Measurements from ENCODE around the gene SLC27A5. TPM values are rescaled to one million over a fixed set of nuclear protein-coding genes. Genes with fewer than 3 reads are reported as not detected.

Gene SLC27A5
- polyA plus RNA-seq, 2 of the 4 experiments (the other 2 are of a cell fraction): 30.2 to 37.8 TPM

DNA sequence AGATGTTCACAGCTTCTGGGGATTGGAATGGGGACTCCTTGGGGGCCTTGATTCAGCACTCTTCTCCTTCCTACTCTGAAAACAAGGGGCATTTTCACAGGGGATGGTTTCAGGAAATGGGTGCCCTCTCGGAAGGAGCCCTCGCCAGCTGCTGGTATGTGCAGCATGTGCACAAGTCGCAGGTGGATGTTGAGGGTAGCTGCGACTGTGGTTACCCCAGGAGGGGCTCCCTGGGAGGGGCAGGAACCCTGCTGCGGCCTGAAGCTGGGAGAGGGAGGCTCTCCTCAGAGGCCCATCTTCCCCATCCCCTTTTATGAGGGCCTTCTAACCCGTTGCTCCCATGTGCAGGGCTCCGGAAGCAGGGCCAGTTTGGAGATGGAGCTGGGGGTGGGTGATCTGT lies 29.4 kb downstream of the SLC27A5 start (continued):
- TF ChIP-seq, protein P1, sequence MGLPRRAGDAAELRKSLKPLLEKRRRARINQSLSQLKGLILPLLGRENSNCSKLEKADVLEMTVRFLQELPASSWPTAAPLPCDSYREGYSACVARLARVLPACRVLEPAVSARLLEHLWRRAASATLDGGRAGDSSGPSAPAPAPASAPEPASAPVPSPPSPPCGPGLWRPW (IDR thresholded peaks at IDR 0.05): no peak
- TF ChIP-seq CEBPB (IDR thresholded peaks at IDR 0.05): no peak
- TF ChIP-seq CHD4 (IDR thresholded peaks at IDR 0.05; ENCODE audit: borderline replicate concordance): no peak
- TF ChIP-seq RAD21 (conservative IDR thresholded peaks at IDR 0.05 in 1 of 2, IDR thresholded peaks at IDR 0.05 in 1 of 2): no peak
- TF ChIP-seq TFCP2L1 (CRISPR knock-in tag; IDR thresholded peaks at IDR 0.05): no peak

DNA sequence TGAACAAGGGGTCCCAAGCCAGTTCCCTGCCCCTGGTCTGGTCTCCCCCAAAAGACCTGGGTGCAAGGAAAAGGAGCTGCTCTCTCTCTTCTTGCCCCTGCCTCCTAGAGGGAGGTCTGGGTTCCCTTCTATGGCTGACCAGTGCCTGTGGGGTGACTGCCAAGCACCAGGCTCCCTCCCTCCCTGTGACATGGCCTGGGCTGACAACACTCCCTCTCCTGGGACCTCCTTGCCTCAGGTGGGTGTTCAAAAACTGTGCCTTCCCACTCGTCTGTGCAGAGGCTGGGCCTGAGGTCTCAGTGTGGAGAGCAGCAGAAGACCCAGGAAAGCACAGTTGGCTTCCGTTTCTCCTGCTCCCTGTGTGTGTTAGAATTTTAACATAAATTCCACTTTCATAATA lies 31.0 kb downstream of the SLC27A5 start:
- Histone ChIP-seq H3K27ac (no peak overlapping the region), H3K4me3 (no peak overlapping the region), H3K4me2 (no peak overlapping the region), H3K4me1 (peaks cover 8% of the 10 kb centered on the region; the same call in 2 of the 3 replicates), H3K9me3 (no peaks in the 10 kb centered on the region)
- FAIRE-seq (no peak), ATAC-seq (no peak), DNase-seq (ENCODE audit: low read depth in 1 of 2, low spot score in 1 of 2) (no peak)
- ChIA-PET POLR2A (no interaction called here), CTCF (interaction anchor here (1.4 to 3.2 kb wide), 2 partner anchors 9 to 39 kb away, joined by 4 to 24 read pairs; partner anchors contain the start of gene ZBTB45)
- TF ChIP-seq EHF (CRISPR knock-in tag; IDR thresholded peaks at IDR 0.05) (no peak), SMC3 (IDR thresholded peaks at IDR 0.05) (no peak), KDM1A (IDR thresholded peaks at IDR 0.05; ENCODE audit: low read depth) (no peak), MYC (IDR thresholded peaks at IDR 0.05; ENCODE audit: borderline replicate concordance, low read length) (no peak)
- 57% methylated on average over 2 of the region's 2 CpGs for WGBS (ENCODE audit: missing lambda C conversion rate)

DNA sequence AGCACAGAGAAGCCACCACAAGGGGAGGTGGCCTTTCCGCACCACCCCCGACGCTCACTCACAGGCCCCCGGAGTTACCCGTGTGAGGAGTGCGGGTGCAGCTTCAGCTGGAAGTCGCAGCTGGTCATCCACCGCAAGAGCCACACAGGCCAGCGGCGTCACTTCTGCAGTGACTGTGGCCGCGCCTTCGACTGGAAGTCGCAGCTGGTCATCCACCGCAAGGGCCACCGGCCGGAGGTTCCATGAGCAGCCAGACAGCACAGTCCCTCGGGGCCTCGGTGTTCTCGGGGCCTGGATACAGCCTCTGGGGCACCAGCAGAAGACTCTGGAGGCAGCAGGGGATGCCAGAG lies 31.3 kb downstream of the SLC27A5 start:
- 94% methylated on average over 20 of the region's 20 CpGs for WGBS (ENCODE audit: missing lambda C conversion rate)
- Histone ChIP-seq H3K4me2 (no peak overlapping the region), H3K4me3 (no peak overlapping the region), H3K4me1 (peaks cover 8% of the 10 kb centered on the region; the same call in 2 of the 3 replicates), H3K9me3 (no peaks in the 10 kb centered on the region), H3K27ac (no peak overlapping the region)
- DNase-seq (ENCODE audit: low read depth in 1 of 2, low spot score in 1 of 2): no peak
- TF ChIP-seq, protein P2, sequence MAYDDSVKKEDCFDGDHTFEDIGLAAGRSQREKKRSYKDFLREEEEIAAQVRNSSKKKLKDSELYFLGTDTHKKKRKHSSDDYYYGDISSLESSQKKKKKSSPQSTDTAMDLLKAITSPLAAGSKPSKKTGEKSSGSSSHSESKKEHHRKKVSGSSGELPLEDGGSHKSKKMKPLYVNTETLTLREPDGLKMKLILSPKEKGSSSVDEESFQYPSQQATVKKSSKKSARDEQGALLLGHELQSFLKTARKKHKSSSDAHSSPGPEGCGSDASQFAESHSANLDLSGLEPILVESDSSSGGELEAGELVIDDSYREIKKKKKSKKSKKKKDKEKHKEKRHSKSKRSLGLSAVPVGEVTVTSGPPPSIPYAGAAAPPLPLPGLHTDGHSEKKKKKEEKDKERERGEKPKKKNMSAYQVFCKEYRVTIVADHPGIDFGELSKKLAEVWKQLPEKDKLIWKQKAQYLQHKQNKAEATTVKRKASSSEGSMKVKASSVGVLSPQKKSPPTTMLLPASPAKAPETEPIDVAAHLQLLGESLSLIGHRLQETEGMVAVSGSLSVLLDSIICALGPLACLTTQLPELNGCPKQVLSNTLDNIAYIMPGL (CRISPR knock-in tag; IDR thresholded peaks at IDR 0.05; ENCODE audit: borderline replicate concordance): no peak
- no peak for TF ChIP-seq ZSCAN20 (CRISPR knock-in tag; IDR thresholded peaks at IDR 0.05)
- TF ChIP-seq, protein P1 (IDR thresholded peaks at IDR 0.05): no peak
- no peak for TF ChIP-seq ZNF302 (CRISPR knock-in tag; IDR thresholded peaks at IDR 0.05)
- TF ChIP-seq, protein P3, sequence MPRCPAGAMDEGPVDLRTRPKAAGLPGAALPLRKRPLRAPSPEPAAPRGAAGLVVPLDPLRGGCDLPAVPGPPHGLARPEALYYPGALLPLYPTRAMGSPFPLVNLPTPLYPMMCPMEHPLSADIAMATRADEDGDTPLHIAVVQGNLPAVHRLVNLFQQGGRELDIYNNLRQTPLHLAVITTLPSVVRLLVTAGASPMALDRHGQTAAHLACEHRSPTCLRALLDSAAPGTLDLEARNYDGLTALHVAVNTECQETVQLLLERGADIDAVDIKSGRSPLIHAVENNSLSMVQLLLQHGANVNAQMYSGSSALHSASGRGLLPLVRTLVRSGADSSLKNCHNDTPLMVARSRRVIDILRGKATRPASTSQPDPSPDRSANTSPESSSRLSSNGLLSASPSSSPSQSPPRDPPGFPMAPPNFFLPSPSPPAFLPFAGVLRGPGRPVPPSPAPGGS (IDR thresholded peaks at IDR 0.05): no peak
- no peak for TF ChIP-seq MYC (IDR thresholded peaks at IDR 0.05; ENCODE audit: borderline replicate concordance, low read length)
- TF ChIP-seq HEYL (CRISPR knock-in tag; IDR thresholded peaks at IDR 0.05): no peak
- TF ChIP-seq, protein P4, sequence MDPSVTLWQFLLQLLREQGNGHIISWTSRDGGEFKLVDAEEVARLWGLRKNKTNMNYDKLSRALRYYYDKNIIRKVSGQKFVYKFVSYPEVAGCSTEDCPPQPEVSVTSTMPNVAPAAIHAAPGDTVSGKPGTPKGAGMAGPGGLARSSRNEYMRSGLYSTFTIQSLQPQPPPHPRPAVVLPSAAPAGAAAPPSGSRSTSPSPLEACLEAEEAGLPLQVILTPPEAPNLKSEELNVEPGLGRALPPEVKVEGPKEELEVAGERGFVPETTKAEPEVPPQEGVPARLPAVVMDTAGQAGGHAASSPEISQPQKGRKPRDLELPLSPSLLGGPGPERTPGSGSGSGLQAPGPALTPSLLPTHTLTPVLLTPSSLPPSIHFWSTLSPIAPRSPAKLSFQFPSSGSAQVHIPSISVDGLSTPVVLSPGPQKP (IDR thresholded peaks at IDR 0.05; ENCODE audit: low read depth, low read length): no peak
- no peak for TF ChIP-seq RAD21 (conservative IDR thresholded peaks at IDR 0.05 in 1 of 2, IDR thresholded peaks at IDR 0.05 in 1 of 2)
- TF ChIP-seq, protein P5, sequence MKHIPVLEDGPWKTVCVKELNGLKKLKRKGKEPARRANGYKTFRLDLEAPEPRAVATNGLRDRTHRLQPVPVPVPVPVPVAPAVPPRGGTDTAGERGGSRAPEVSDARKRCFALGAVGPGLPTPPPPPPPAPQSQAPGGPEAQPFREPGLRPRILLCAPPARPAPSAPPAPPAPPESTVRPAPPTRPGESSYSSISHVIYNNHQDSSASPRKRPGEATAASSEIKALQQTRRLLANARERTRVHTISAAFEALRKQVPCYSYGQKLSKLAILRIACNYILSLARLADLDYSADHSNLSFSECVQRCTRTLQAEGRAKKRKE (CRISPR knock-in tag; IDR thresholded peaks at IDR 0.05; ENCODE audit: low read depth): no peak
- TF ChIP-seq MAZ (IDR thresholded peaks at IDR 0.05; ENCODE audit: borderline replicate concordance, low read depth, low read length): no peak
- TF ChIP-seq ZFP36 (IDR thresholded peaks at IDR 0.05; ENCODE audit: borderline replicate concordance, partially characterized antibody): no peak
- no peak for TF ChIP-seq HDAC2 (IDR thresholded peaks at IDR 0.05)
- ATAC-seq: no peak
- CTCF ChIA-PET: interaction anchor here (0.7 to 3.2 kb wide), 3 partner anchors 9 to 109 kb away, joined by 3 to 24 read pairs (median 4); partner anchors contain the start of gene ZBTB45
- FAIRE-seq: no peak
- POLR2A ChIA-PET: no interaction called here

Measured in A549 (cell line).